ENCODE results near the gene VWF.

VWF gene

DNA sequence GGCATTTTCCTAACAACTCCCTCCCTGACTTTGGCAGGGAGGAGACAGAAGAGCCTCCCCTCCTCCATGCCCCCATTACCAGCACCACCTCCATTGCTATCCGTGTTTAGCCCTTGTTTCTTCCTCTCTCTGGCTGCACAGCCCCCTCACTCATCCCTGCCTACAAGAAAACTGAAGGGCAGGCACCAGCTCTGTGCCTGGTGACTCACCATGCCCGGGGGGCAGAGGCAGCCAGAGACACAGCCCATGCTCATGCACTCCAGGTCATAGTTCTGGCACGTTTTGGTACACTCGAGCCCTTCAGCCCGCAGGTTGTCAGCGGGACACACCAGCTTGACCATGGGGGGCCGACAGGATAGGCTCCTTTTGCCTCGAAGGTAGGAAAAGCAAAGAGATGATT, 80.4 kb downstream of the VWF start:
- TF ChIP-seq, protein P1, sequence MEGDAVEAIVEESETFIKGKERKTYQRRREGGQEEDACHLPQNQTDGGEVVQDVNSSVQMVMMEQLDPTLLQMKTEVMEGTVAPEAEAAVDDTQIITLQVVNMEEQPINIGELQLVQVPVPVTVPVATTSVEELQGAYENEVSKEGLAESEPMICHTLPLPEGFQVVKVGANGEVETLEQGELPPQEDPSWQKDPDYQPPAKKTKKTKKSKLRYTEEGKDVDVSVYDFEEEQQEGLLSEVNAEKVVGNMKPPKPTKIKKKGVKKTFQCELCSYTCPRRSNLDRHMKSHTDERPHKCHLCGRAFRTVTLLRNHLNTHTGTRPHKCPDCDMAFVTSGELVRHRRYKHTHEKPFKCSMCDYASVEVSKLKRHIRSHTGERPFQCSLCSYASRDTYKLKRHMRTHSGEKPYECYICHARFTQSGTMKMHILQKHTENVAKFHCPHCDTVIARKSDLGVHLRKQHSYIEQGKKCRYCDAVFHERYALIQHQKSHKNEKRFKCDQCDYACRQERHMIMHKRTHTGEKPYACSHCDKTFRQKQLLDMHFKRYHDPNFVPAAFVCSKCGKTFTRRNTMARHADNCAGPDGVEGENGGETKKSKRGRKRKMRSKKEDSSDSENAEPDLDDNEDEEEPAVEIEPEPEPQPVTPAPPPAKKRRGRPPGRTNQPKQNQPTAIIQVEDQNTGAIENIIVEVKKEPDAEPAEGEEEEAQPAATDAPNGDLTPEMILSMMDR (conservative IDR thresholded peaks at IDR 0.05; ENCODE audit: low read depth, low read length), result no peak
- DNase-seq (ENCODE audit: low read depth), result no peak
- H3K4me3 ChIP-seq (ENCODE audit: low read depth, low read length), result no peak overlapping the region

DNA sequence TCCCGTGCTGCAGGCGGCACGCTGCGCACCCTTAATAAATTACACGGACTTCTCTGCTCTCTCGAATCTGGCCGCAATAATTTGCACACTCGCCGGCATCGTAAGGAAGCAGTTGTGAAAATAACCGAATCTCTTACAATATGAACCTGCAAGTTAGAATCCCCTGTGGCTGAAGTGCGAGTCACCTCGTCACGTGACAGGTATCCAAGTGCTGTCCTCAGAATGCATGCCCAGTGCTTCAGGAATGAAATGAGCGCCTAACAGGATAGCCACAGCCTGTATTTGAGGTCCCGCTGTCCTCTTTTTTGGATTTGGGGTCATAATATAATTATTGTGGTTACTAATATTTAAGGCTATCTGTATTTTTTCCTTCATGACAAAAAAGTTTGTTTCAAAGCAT, 82.0 kb downstream of the VWF start:
- DNase-seq (ENCODE audit: low read depth), result no peak
- TF ChIP-seq, protein P1 (conservative IDR thresholded peaks at IDR 0.05; ENCODE audit: low read depth, low read length), result no peak

DNA sequence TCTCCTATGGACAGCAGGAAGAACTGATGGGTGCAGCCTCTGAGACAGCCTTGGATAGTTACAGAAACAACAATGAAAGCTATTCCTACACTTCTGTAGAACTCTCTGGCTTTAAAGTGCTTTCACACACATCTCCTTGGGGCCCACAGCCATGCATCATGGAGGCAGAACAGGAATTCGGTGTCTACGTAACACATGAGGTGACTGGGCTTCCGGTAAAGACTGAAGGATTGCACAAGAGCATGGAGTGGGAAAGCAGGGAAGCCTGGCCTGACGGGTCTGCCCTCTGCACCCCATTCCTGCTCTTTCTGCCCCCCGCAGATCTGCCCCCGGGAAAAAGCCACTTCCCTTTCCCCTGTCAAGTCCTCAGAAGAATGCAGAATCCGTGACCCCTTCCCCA, 82.6 kb downstream of the VWF start:
- no peak overlapping the region for H3K4me3 ChIP-seq (ENCODE audit: low read depth, low read length)
- TF ChIP-seq, protein P1 (conservative IDR thresholded peaks at IDR 0.05; ENCODE audit: low read depth, low read length), result no peak
- DNase-seq (ENCODE audit: low read depth), result peak; percentile 53

More for the DNA sequence above, 82.0 kb downstream of the VWF start:
- no peak overlapping the region for H3K4me3 ChIP-seq (ENCODE audit: low read depth, low read length)

DNA sequence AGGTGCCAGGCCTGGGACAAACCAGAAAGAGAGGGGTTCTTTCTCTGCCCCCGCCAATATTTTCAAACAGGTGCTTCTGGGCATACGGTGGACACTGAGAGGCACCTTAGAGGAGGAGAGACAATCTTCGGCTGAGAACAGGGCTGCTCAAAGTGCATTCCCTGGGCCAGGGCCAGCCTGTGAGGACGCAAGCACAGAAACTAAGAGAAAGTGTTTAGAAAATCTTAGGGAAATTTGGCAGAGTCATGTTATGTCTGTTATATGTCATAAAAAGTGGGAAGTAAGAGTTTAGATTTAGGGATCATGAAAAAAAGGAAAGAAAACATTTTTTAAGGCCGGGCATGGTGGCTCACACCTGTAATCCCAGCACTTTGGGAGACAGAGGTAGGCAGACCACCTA, 83.7 kb downstream of the VWF start:
- no peak overlapping the region for H3K4me3 ChIP-seq (ENCODE audit: low read depth, low read length)
- TF ChIP-seq, protein P1 (conservative IDR thresholded peaks at IDR 0.05; ENCODE audit: low read depth, low read length), result no peak
- DNase-seq (ENCODE audit: low read depth), result no peak

DNA sequence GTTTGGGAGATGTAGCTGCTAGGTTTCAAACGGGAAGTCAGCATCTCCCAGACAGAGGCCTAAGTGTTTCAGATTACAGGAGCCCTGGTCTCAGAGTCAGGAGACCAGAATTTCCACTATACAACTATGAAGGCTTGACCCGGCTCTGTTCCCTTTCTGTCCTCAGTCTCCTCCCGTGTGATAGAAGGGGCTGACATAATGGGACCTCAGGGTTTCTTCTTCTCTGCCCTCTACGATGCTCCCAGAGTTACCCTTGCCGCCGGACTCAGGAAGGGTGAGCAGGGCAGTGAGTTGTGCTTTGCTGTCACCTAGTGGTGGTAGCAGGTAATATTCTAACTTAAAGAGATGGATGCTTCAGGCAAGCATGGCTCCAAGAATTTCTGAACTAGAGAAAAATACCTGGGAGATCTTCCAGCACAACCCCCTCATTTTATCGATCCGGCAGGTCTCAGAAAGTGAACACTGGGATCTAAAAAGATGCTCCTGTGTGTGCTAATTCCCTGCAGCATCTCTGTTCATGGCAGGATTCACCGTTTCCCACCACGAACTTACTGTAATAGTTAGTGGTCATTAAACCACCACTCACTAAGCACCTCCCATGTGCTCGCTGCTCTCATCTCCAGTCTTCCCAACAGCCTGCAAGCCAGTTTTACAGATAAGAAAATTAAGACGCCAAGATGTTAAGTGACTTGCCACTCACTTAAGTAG, 84.4 kb downstream of the VWF start:
- H3K4me3 ChIP-seq (ENCODE audit: low read depth, low read length), result no peak overlapping the region

DNA sequence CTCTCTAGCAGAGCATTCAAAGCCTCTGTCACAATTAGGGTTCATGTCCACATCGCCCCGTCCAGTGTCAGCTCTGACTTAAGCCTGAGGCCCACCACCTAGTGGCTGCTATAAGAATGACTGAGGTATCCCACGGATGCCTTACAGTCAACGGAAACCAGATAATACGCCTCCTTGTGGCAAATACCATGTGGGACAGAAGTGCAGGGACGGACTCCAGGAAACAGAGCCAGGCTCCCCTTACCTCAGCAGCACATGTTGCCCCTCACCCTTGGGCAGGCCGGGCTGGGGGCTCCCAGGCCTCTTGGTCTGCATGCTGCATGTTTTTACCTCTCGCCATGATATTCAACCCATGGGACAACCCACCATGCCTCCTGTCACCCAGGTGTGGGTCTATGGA, 86.3 kb downstream of the VWF start:
- TF ChIP-seq, protein P1 (conservative IDR thresholded peaks at IDR 0.05; ENCODE audit: low read depth, low read length), result peak; percentile 92
- H3K4me3 ChIP-seq (ENCODE audit: low read depth, low read length), result no peak overlapping the region
- peak; percentile 90 for DNase-seq (ENCODE audit: low read depth)

More for the DNA sequence above, 84.4 kb downstream of the VWF start:
- DNase-seq (ENCODE audit: low read depth), result peak; percentile 87
- TF ChIP-seq, protein P1 (conservative IDR thresholded peaks at IDR 0.05; ENCODE audit: low read depth, low read length), result peak; percentile 92

GRCh38 chr12:6037459-6037858, 87.0 kb downstream of the VWF start:
- H3K4me3 ChIP-seq (ENCODE audit: low read depth, low read length), result no peak overlapping the region
- TF ChIP-seq, protein P1 (conservative IDR thresholded peaks at IDR 0.05; ENCODE audit: low read depth, low read length), result no peak
- no peak for DNase-seq (ENCODE audit: low read depth)

All from choroid plexus epithelial cell (primary cell).